GM18907 (cell line): ENCODE results near the gene GMEB2.
"Not testable (repeated sequence)": the region's sequence is repeated elsewhere in the genome, so short reads cannot be mapped to it uniquely, and the experiment has no call there.

Experiments used
- ATAC-seq: cut with Tn5 transposase; IDR thresholded peaks from one replicate; pipeline ENCODE4 v1.9.1; 2021; ENCODE audit warnings: mild to moderate bottlenecking, moderate library complexity; ENCODE audit not compliant: unreplicated experiment

Gene GMEB2

GRCh38 chr20:63657937-63658748, 31.2 kb upstream of the GMEB2 start, which contains the start of gene RTEL1:
RTEL1 (plus strand) TSS chr20:63658312; CDS start chr20:63659403, 1,091 bp downstream.
- peak; percentile 83 for ATAC-seq

GRCh38 chr20:63657260-63657936, 30.5 kb upstream of the GMEB2 start:
- ATAC-seq, result peak; percentile 2

GRCh38 chr20:63656451-63656850, 29.6 kb upstream of the GMEB2 start:
- ATAC-seq, result no peak

- no peak for ATAC-seq
These were observed 28.3 kb upstream of the GMEB2 start for GRCh38 chr20:63655249-63655648.

GRCh38 chr20:63653974-63654668, 27.2 kb upstream of the GMEB2 start:
- ATAC-seq, result no peak

- no peak for ATAC-seq
These were observed 26.4 kb upstream of the GMEB2 start, which contains the start of gene STMN3 for GRCh38 chr20:63653041-63653973. STMN3 (minus strand) TSS chr20:63653424; CDS start chr20:63653345, 79 bp downstream.

GRCh38 chr20:63652192-63652980, 25.5 kb upstream of the GMEB2 start:
- no peak for ATAC-seq

GRCh38 chr20:63651942-63652191, 25.0 kb upstream of the GMEB2 start:
- ATAC-seq, result no peak

- ATAC-seq, result not testable (repeated sequence)
These were observed 23.6 kb upstream of the GMEB2 start for GRCh38 chr20:63650486-63650885.

GRCh38 chr20:63648895-63649589, 22.1 kb upstream of the GMEB2 start:
- no peak for ATAC-seq

- ATAC-seq, result no peak
These were observed 21.3 kb upstream of the GMEB2 start for GRCh38 chr20:63648190-63648589.

- no peak for ATAC-seq
These were observed 18.3 kb upstream of the GMEB2 start for GRCh38 chr20:63645218-63645617.

- ATAC-seq, result no peak
These were observed 17.0 kb upstream of the GMEB2 start for GRCh38 chr20:63643946-63644345.

GRCh38 chr20:63643499-63643898, 16.6 kb upstream of the GMEB2 start:
- ATAC-seq, result no peak

GRCh38 chr20:63642527-63643247, 15.8 kb upstream of the GMEB2 start:
- ATAC-seq, result no peak

GRCh38 chr20:63641792-63642523, 15.1 kb upstream of the GMEB2 start:
- ATAC-seq, result peak; percentile 48

GRCh38 chr20:63641146-63641791, 14.4 kb upstream of the GMEB2 start:
- no peak for ATAC-seq
